CD4-positive, alpha-beta T cell treated with Interleukin-2 at 100 ng/mL for 4 hours (primary cell): ENCODE data around the gene ARHGAP32.
"Not testable (repeated sequence)": the region's sequence is repeated elsewhere in the genome, so short reads cannot be mapped to it uniquely, and the experiment has no call there.

Experiments used
- DNase-seq: peaks from one replicate; pipeline ENCODE4 v3.0.0-alpha.2; 2020; ENCODE audit warnings: low spot score

Gene ARHGAP32

DNA sequence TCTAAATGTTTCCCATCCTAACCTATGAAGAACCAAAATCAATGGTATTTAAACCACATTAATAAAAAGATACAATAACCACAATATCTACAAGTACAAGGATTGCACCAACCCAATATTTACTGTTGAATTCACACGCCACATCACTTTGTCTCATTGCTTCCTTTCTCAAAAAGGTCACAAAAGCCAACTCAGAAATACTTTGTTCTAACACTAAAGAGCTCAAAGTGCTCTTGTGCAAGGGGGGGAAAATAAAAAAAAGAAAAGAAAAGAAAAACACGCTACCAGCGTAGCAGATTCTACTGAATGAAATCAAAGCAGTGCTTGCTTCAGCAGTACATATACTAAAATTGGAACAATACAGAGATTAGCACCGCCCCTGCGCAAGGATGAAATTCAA, 10.5 kb upstream of the ARHGAP32 start:
- no peak for DNase-seq

DNA sequence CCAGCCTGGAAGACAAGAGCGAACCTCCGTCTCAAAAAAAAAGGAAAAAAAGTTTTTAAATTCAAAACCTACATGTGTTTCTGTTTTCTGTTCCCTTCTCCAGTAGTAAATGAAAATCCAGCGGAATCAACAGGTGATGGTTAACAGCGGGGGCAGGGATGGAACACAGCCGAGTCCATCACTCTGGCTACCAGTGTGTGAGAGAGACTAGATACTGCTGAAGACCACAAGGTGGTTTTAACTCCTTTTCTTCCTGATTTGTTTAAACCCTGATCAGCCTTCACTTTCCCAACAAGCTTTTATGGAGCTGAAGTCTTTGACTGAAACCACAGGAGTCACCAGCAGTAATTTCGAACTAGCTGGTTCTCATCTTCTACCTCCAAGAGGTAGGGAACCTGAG, 3.6 kb upstream of the ARHGAP32 start:
- no peak for DNase-seq

DNA sequence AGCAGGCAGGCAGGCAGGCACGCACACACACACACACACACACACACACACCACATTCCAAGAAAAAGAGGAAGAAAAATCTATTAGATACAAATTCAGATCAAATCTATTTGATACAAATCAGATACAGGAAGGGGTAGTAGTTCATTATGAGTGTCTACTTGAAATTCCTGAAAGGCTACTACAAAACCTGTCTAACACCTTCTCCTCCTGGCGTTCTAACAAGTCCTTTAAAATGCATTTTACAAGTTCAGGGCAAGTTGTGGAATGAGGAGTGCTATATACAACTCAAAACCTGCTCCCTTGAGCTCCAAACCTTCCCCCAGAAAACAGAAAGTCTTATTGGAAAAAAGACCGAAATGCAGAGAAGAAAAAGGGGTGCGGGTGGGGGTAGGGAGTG, 476 bp downstream of the ARHGAP32 start:
- DNase-seq = no peak

DNA sequence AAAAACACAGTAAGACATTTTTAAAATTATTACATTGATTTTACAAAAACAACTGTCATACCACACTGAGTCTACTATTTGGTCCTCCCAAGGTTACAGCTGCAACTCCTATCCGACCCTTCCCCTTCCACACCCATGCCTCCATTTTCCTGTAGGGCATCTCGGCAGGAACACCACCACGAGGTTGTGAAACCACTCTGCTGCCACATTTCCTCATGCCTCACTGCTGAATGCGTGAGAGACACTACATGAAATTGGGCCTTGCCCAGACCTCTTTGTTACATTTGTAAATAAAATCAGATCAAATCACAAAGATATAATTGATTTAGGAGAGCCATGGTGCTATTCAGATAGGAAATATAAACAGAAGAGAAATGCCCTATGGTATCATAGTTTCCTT, 2.0 kb downstream of the ARHGAP32 start:
- DNase-seq = no peak

DNA sequence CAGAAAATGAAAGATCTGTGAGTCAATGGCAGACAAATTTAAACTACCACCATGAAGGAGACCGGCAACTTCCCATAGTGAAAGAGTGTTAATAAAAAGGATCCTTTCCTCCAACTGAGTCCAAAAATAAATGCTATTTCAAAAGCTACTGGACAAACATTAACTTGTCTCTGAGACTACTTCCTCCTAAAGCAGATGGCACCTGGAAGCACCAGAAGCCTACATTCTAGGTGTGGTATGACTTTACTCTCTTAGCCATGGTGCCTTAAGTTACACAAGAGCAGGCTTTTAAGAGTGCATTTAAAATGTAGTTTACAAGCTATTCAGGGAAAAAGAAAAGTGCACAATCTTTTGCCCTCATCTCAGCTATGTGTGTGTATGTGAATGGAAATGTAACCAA, 2.5 kb downstream of the ARHGAP32 start:
- DNase-seq = no peak

DNA sequence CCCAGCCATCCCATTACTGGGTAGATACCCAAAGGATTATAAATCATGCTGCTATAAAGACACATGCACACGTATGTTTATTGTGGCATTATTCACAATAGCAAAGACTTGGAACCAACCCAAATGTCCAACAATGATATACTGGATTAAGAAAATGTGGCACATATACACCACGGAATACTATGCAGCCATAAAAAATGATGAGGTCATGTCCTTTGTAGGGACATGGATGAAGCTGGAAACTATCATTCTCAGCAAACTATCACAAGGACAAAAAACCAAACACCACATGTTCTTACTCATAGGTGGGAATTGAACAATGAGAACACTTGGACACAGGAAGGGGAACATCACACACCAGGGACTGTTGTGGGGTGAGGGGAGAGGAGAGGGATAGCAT, 7.0 kb downstream of the ARHGAP32 start:
- not testable (repeated sequence) for DNase-seq

DNA sequence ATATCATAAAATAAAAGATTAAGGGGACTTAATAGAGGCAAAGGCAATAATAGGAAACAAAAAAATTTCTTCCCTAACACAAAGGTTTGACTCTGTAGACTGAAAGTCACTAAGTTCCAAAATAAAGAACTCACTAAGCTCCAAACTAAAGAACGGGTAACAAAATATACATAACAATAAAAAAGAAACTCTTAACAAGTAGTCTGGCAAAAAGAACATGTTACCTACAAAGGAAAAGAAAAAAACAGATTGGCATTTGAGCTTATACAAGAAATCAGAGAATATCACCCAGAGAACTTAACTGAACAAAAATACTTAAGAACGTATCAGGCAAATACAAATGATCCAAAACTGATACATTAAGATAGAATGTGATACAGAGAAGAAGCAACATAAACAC, 7.5 kb downstream of the ARHGAP32 start:
- DNase-seq = no peak

DNA sequence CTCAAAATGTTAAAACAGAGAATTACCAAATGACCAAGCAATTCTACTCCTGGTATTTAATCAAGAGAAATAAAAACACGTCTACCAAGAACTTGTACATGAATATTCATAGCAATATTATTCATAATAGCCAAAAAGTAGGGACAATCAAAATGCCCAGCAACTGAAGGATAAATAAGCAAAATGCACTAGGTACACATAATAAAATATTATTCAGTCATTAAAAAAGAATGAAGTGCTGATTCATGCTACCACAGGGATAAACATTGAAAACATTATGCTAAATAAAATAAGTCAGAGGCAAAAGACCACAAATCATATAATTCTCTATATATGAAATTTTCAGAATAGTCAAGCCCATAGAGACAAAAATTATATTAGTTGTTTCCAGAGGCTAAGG, 24.8 kb downstream of the ARHGAP32 start:
- no peak for DNase-seq

DNA sequence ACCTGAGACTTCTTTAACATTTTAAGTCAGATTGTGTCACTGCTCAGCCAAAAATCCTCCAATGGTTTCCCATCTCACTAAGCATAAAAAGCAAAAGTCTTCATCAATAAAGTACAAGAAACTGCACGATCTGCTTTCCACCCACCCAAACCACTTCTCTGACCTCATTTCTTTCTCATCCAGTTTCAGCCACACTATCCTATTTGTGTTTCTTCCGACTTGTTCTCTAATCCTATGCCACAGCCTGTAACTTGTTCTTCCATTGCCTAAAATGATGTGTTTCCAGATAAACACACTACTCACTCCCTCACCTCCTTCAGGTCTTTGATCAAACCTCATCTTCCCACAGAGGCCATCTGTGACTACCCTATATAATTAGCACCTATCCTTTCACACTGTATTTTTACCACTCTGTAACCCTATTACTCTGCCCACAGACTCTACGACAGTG, 28.4 kb downstream of the ARHGAP32 start:
- DNase-seq = no peak

DNA sequence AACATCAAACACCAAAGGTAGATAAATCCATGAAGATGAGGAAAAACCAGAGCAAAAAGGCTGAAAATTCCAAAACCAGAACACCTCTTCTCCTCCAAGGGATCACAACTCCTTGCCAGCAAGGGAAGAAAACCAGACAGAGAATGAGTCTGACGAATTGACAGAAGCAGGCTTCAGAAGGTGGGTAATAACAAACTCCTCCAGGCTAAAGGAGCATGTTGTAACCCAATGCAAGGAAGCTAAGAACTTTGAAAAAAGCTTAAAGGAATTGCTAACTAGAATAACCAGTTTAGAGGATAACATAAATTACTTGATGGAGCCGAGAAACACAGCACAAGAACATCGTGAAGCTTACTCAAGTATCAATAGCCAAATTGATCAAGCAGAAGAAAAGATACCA, 35.0 kb downstream of the ARHGAP32 start:
- not testable (repeated sequence) for DNase-seq

DNA sequence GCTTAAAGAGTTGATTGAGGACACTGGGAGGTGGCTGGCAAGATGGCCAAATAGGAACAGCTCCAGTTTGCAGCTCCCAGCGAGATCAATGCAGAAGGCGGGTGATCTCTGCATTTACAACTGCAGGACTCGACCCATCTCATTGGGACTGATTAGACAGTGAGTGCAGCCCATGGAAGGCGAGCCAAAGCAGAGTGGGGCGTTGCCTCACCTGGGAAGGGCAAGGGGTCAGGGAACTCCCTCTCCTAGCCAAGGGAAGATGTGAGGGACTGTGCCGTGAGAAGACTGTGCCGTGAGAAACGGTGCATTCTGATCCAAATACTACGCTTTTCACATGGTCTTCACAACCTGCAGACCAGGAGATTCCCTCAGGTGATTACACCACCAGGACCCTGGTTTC, 36.4 kb downstream of the ARHGAP32 start:
- DNase-seq = no peak

DNA sequence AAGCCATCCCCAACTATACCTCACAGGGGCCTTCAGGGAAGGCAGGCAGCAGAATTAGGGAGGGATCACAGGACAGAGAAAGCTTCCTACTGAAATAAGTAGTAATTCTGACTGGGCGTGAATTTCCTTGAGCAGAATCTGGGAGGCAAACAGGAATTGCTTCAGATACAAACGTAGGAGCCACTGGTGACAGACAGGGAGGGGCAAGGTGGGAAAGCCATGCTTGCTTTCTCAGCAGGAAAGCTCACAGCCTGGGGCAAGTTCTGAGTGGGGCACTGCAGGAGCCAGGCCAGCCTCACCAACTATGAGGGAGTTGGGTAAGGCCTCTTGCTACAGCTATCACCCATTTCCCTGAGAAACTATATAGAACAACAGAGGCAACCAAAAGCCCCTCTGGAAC, 43.6 kb downstream of the ARHGAP32 start:
- no peak for DNase-seq

DNA sequence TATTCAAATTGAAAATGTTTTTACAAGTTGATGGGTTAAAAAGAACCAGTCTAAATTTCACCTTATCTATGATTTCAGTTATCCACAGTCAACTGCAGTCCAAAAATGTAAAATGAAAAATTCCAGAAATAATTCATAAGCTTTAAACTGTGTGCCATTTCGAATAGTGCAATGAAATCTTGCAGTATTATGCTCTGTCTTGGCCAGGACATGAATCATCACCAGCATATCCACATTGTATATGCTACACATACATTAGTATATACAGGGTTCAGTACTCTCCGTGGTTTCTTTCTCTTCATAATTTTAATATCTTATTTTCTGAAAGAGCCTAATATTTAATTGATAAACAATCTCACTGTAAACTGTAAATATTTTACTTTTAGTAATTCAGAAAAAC, 45.9 kb downstream of the ARHGAP32 start:
- DNase-seq = no peak

DNA sequence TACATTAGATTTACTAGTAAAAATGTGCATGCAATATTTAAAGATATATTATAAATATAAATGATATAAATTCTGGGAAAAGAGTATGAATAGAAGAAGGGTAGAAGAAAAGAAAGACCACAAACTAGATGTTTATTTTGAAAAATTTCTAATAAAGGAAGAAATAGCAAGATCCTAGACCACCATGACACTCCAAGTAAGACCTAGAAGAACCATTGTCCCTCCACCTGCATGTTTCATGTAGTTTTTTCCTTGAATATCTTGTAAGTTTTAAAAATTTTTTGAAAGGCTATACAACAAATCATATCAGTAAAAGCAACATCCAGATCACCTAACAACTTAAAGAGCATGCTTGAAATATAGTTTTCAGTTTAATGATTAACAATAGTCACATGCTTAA, 46.8 kb downstream of the ARHGAP32 start:
- no peak for DNase-seq

DNA sequence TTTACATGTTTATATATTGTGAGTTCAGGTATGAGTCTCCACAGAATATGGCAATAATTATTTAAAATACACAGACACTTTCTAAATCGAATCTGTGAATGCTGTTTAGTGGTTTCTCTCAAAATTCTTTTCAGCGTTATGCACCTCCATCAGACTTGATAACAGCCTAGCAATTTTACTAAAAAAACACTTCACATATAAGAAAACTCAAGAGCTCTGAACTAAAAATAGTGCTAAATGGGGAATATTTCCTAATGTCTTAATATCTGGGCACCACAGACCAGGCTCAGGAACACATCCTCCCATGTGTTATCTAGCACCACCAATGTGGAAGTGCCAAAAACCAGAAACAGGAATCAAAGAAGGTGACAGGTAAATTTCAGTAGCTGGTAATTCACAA, 47.9 kb downstream of the ARHGAP32 start:
- no peak for DNase-seq

DNA sequence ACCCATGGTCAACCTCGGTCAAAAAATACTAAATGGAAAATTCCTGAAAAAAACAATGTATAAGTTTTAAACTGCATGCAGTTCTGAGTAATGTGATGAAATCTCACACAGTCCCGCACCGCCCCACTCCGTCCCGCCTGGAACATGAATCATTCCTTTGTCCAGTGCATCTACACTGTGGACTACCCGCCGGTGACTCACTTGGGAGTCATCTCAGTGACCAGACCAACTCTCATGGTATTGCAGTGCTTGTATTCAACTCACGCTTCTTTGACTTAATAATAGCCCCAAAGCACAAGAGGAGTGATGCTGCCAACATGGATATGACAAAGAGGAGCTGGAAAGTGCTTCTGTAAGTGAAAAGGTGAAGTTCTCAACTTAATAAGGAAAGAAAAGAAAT, 48.8 kb downstream of the ARHGAP32 start:
- DNase-seq = no peak

DNA sequence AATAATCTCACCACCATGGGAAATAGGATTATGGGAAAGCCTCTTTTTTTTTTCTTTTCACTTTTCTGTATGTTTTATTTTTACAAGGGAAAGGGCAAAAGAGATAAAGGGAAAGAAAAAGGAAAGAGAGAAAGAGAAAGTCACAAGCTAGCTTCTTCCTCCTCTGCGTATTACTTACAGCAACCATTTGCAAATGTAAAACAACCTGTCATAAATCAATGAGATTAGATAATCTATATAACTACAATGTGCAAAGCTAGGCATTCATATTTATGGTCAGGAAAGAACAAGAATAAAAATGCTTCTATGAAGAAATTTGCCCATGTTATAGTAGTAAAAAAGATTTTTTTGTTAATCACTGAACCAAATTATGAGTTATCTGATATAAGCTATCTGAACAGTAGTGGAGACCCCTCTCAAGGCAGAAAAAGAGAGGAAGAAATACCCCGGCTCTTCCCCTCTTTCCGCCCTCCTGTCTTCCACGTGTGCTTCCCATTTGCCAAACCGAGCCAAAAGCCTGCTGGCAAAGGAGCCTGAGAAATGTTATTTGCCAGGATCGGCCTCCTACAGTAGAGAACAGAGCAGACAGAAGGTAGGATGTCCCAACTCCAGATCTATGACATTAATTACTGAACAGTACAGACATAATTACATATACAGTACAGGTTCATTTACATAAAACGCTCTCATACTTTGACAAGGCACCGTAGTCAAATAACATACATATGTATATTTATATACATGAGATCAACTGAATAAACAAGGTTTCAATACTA, 50.2 kb downstream of the ARHGAP32 start:
- DNase-seq = no peak

DNA sequence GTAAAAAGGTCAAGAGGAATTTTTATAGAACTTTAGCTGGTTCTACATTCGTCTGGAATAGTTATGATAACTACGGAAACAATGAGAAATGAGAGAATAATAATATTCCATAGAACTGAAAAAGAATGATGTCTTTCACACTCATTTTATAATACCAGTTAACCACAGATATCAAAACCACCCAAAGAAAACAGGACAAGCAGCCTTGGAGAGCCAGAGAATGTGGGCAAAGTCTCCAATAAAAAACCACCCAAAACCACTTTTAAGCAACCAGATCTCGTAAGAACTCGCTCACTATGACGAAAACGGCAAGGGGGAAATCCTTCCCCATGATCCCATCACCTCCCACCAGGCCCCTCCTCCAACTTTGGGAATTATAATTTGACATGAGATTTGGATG, 60.8 kb downstream of the ARHGAP32 start:
- DNase-seq = no peak

DNA sequence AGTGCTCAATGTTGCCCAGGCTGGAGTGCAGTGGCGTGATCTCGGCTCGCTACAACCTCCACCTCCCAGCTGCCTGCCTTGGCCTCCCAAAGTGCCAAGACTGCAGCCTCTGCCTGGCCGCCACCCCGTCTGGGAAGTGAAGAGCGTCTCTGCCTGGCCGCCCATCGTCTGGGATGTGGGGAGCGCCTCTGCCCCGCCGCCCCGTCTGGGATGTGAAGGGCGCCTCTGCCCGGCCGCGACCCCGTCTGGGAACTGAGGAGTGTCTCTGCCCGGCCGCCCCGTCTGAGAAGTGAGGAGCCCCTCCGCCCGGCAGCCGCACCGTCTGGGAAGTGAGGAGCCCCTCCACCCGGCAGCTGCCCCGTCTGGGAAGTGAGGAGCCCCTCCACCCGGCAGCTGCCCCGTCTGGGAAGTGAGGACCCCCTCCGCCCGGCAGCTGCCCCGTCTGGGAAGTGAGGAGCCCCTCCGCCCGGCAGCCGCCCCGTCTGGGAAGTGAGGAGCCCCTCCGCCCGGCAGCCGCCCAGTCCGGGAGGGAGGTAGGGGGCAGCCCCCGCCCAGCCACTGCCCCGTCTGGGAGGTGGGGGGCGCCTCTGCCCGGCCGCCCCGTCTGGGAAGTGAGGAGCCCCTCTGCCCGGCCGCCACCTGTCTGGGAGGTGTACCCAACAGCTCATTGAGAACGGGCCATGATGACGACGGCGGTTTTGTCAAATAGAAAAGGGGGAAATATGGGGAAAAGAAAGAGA, 63.1 kb downstream of the ARHGAP32 start:
- DNase-seq = not testable (repeated sequence)

DNA sequence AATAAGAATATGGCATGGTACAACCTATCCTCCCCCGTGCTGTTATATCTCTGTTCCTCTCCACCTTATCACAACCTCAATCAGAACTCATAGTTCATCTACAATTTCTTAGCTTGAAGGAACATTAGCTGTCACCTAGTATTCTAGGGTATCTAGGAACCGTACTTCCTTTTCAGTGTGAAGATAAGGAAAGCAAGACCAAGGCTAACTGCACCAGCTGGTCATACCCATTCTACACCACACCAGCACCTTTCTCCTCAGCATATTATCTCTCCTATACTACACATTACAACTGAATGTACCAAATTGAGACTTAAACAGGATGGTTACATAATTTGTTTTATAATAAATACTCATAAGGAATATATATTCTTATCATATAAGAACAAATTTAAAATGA, 73.1 kb downstream of the ARHGAP32 start:
- DNase-seq = no peak

DNA sequence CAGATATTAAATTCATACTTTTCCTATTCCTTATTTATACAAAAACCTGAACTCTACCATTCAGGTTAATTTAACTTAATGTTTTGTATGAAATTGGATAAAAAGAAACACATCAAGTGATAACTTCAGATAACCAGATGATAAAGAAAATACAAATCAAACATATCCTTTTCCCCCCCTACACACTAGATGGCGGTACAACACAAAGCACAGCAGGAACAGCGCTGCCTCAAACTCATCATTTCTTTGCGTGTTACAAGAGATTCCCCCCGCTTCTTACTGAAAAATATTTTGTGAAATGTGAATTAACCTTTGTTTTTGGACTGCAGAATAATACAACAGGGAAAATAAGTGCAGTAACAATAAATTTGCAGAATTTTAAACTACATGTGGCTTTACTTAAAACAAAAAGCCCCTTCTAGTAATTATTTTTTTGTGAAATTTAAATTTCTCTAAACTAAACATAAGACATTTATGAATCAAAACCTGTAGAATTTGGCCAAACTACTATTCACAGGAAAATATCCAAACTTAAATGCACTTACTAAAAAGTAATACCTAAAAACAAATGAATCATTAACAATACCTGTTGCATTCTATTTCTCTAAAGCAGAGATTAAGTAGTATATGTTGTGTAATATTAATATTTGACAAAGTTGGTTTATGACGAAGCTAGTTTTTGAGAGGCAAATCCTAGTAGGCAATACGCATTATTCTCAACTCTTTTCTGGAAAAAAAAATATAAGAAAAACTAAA, 74.4 kb downstream of the ARHGAP32 start:
- peak; percentile 54 for DNase-seq

DNA sequence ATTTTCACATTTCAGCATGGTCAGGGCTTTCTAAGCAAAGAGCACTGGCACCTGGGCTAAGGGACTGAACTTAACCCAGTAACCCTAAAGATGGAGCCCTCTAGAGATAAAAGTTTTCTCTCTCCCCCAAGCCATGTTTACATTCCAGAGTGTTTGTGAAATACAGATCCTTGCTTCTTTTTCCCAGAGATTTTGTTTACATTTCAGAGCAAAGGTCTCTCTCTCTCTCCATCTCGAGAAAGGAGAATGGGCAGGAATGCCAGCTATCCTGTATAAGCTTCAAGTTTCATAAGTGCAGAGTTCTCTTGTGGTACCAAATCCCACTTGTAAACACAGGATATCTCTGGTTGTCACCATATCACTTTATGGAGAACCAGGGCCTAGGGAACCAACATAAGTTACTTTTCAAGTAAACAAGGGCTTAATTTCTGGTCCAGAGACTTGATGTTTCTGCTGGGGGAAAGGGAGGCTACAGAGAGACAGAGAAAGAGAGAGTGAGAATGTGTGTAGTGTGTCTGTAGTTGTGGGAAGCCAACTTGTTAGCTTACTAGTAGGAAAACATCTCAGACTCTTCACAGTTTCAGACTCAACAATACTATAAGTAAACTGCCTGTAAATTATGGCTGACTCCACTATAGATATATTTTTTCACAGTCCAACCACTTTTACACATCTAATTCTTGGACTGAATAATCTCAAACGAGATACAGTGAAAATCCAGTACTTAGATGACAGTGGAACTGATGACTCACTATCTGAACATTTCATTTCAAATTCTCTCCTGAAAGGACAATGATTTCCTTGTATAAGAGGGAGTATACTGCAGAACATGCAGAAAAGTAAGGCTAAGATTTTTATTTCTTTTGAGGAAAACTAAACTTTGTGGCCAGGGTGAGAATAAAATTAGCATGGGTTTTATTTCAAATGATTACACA, 76.2 kb downstream of the ARHGAP32 start:
- no peak for DNase-seq
